ENCODE data around the gene NFXL1.
"Not testable (repeated sequence)": the region's sequence is repeated elsewhere in the genome, so short reads cannot be mapped to it uniquely, and the experiment has no call there.

- not testable (repeated sequence) for TF ChIP-seq POLR2A (IDR thresholded peaks at IDR 0.05; ENCODE audit: low read depth, low read length); TAF1 (IDR thresholded peaks at IDR 0.05; ENCODE audit: low read depth, low read length); POLR2AphosphoS5 (IDR thresholded peaks at IDR 0.05; ENCODE audit: low read depth, low read length); SPI1 (IDR thresholded peaks at IDR 0.05; ENCODE audit: low read depth, low read length); PAX5 (IDR thresholded peaks at IDR 0.05; ENCODE audit: insufficient read depth, low read length, severe bottlenecking)
Measured at GRCh38 chr4:47917163-47917562, 2.8 kb upstream of the NFXL1 start.

All from GM12891 (cell line).